ENCODE data around the gene ZBTB48.

ZBTB48 gene

DNA sequence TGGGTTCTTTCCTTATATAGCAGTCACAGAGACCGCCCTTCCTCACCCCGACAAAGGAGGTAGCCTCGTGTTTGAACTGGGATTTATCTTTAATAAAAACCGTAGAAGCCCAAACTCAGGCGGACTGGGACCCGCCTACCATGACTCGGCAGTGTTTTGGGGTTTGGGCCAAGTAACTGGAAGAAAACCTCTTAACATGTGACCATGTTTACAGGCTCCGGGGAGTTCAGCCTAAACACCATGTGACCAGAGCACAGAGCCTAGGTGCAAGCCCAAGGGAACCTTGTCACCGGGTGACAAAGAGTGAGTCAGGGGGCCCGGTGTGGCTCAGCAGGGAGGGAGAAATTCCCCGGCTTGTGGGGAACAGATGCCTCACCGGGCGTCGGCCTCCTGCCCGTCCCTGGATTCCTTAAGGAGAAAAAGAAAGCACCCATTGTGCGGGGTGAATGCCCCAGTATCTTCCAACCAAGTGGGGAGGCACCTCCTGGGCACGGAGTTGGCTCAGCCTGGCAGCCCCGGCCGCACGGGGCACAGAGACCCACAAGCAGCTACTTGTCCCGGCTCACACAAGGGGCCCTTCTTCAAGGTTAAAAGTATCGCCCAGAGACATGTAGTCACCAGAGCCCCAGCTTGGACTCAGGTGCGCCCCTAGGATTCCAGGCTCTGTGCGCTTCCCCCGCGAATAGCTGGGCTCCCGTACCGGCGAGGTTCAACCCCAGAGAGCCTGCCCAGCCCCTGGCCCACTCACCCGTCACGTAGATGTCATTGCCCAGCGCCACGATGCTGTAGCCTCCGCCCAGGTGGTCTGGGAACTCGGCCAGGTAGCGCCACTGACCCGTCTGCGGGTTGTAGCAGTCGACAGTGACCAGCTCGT lies 21.5 kb downstream of the ZBTB48 start:
- Histone ChIP-seq H3K4me1 (ENCODE audit: control insufficient read depth, insufficient read depth, low read length, unreplicated experiment) (peaks cover 38% of the 10 kb centered on the region), H3K27ac (ENCODE audit: low read depth, low read length) (peak overlapping the region; percentile 99), H3K36me3 (ENCODE audit: insufficient read depth, low read length) (peaks cover 4% of the 10 kb centered on the region; the same call in 1 of the 2 replicates), H3K27me3 (ENCODE audit: insufficient read depth, low read length) (no peaks in the 10 kb centered on the region), H3K4me3 (ENCODE audit: low read depth, low read length) (peak overlapping the region; percentile 95), H3K79me2 (ENCODE audit: control insufficient read depth, insufficient read depth, low read length, unreplicated experiment) (peaks cover 58% of the 10 kb centered on the region), H2AFZ (ENCODE audit: low read length, unreplicated experiment) (no peak overlapping the region)

DNA sequence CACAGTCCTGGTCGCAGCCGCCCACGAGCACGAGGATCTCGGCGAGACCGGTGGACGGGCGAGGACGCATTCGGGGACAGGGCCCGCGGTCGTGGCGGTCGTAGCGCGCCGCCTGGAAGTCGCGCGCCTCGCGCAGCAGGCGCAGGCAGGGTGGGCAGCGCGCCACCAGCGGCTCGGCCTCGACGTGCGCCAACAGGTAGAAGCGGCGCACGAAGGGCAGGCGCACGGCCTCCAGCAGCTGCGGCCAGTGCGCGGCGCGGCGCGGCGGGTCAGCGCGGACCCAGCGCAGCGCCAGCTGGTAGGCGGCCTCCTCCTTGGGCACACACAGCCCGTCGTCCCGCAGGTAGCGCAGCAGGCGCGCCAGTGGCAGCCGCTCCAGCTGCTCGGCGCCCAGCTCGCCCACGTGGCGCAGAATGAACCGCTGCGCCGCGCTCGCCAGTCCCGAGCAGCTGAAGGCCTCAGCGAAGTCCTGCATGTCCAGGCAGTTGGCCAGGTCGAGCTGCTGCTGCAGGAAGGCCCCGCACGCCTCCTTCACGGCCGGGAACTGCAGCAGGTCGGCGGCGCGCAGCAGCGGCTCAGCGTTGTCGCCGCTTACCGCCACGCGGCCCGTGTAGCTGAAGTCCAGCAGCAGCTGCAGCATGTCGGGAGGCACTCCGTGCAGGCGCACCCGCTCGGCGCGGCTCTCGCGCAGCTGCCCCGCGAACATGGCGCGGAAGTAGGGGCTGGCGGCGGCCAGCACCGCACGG lies 22.3 kb downstream of the ZBTB48 start:
- Histone ChIP-seq H3K36me3 (ENCODE audit: insufficient read depth, low read length) (peaks cover under 1% of the 10 kb centered on the region; the same call in 1 of the 2 replicates), H3K4me1 (ENCODE audit: control insufficient read depth, insufficient read depth, low read length, unreplicated experiment) (peaks cover 37% of the 10 kb centered on the region), H3K4me3 (ENCODE audit: low read depth, low read length) (peak overlapping the region; percentile 95), H3K79me2 (ENCODE audit: control insufficient read depth, insufficient read depth, low read length, unreplicated experiment) (peaks cover 50% of the 10 kb centered on the region), H3K27ac (ENCODE audit: low read depth, low read length) (peak overlapping the region; percentile 99), H3K27me3 (ENCODE audit: insufficient read depth, low read length) (no peaks in the 10 kb centered on the region), H2AFZ (ENCODE audit: low read length, unreplicated experiment) (no peak overlapping the region)

DNA sequence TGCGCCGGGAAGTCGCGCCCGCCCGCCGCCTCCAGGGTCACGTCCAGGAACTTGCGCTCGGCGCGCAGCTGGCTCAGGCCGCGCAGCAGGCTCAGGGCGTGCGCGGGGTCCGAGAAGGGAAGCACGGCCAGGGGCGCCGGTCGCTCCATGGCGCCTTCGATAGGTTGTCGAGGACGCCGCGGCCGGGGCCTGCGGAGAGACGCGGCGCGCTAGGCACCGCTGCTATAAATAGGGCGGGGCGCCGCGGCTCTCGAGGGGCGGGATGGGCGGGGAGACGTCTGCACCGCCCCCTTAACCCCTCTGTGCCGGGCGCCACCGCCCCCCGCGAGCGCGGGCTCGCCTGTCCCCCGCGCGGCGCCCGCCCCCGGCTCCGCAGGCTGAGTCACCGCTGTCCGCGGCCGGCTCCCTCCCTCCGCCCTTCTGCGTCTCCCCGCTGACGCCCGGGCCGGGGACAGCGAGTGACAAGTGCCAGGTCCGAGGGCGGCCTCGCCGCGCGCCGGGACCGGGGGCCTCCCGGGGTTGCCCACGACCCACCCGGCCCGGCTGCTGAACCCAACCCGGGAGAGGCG lies 23.0 kb downstream of the ZBTB48 start, which contains the start of gene KLHL21:
KLHL21 (minus strand) TSS at position 201 of the 569 bp plus-strand sequence; CDS start at position 149, 52 bp downstream.
- Histone ChIP-seq H3K4me3 (ENCODE audit: low read depth, low read length) (peak within 1 kb of the TSS; percentile 95), H3K36me3 (ENCODE audit: insufficient read depth, low read length) (no peaks in the 10 kb centered on the region), H3K27me3 (ENCODE audit: insufficient read depth, low read length) (no peaks in the 10 kb centered on the region), H3K4me1 (ENCODE audit: control insufficient read depth, insufficient read depth, low read length, unreplicated experiment) (peaks cover 31% of the 10 kb centered on the region), H3K27ac (ENCODE audit: low read depth, low read length) (peak within 1 kb of the TSS; percentile 99), H2AFZ (ENCODE audit: low read length, unreplicated experiment) (peak within 1 kb of the TSS; percentile 81), H3K79me2 (ENCODE audit: control insufficient read depth, insufficient read depth, low read length, unreplicated experiment) (peaks cover 44% of the 10 kb centered on the region)

DNA sequence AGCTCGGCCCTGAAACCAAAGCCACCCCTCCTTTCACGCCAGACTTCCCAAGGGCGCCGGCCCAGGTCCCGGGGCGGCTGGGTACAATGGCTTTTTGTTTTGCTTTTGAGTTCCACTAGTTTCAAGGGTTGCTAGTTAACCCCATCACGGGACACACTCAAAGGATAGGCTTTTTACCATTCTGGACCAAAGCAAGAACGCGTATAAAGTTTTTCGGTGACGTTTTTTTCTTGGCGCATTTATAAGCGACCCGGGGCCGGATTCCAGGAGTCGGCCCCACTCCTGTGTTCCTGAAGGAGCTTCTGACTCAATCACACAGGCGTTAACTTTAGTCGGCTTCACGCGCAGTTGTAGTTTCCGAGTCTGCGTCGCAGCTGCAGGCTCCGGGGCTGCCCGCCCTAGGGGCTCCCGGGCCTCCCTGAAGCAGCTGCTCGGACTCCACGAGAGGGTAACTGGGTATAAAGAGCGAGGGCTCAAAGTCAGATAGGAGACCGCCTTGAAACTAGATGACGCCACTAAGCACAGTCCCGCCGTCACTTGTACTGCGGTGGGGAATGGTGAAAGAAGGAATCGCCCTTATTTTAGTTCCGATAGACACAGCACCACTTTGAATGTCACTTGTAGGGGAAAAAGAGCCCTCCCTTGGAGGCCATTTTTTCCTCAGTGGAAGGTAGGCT lies 23.6 kb downstream of the ZBTB48 start:
- Histone ChIP-seq H3K4me1 (ENCODE audit: control insufficient read depth, insufficient read depth, low read length, unreplicated experiment) (peaks cover 27% of the 10 kb centered on the region), H3K36me3 (ENCODE audit: insufficient read depth, low read length) (no peaks in the 10 kb centered on the region), H3K4me3 (ENCODE audit: low read depth, low read length) (peak overlapping the region; percentile 95), H3K79me2 (ENCODE audit: control insufficient read depth, insufficient read depth, low read length, unreplicated experiment) (peaks cover 38% of the 10 kb centered on the region), H2AFZ (ENCODE audit: low read length, unreplicated experiment) (peak overlapping the region; percentile 81), H3K27me3 (ENCODE audit: insufficient read depth, low read length) (no peaks in the 10 kb centered on the region), H3K27ac (ENCODE audit: low read depth, low read length) (peak overlapping the region; percentile 99)

DNA sequence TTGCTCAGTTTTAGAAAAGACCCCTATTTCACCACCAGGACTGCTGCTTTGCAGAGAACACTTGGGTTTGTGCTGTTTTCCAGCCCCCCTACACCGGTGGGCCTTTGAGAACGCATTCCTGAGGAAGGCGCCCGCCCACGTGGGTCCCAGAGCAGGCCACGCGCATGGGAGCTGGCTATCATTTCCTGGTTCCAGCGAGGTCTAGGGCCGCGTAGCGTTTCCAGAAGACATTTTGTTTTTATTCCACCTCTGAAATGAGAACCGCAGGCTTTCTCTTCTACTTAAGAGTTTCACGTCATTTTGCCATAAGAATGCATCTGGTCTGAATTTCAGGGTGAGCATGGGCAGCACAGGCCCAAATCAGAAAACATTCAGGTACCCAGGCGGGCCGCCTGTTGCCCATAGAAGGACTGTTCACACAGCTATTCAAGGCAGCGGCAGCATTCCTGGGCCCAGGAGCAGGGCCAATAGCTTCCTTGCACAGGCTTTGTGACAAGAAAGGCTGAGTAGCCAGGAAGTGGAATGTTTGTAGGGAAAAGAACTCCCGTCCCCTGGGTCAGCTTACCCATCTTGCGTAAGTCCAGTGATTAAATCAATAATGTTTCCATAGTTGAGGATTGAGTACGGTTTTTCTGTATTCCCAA lies 24.2 kb downstream of the ZBTB48 start:
- Histone ChIP-seq H3K4me3 (ENCODE audit: low read depth, low read length) (peak overlapping the region; percentile 95), H3K4me1 (ENCODE audit: control insufficient read depth, insufficient read depth, low read length, unreplicated experiment) (peaks cover 24% of the 10 kb centered on the region), H3K36me3 (ENCODE audit: insufficient read depth, low read length) (no peaks in the 10 kb centered on the region), H3K27ac (ENCODE audit: low read depth, low read length) (peak overlapping the region; percentile 99), H3K27me3 (ENCODE audit: insufficient read depth, low read length) (no peaks in the 10 kb centered on the region), H2AFZ (ENCODE audit: low read length, unreplicated experiment) (peak overlapping the region; percentile 81), H3K79me2 (ENCODE audit: control insufficient read depth, insufficient read depth, low read length, unreplicated experiment) (peaks cover 34% of the 10 kb centered on the region)

DNA sequence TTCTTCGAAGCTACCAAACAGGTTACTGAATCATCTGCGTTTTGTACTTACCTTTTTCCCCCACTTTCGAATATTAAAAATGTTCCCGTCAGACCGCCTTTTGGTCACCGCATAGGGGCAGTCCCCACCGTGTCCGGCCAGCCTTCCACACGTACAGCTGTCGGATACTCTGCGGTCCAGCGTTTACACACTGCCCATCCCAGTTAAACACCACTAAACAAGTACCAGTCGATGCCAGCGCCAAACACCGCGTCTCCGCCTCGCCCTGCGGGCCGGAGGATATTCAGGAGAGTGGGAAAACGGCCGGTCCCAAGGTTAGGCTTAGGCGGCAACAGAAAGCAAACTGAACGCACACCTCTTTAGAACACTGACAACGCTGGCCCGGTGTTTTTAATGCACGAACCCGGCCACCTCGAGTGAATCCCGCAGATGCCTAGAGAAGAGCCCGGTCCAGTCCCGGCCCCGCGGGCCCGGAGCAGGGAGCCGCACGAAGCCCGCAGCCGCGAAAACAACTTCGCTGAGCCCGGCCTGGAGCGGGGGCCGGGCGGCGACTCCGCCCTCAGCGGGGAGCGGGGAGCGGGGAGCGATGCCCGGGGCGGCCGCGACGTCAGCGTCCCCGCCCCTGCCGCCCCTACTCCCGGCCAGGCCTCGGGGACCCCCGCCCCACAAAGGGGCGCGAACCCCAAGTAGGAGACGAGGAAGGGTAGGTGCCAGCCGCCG lies 33.0 kb downstream of the ZBTB48 start:
- peak overlapping the region; percentile 99 for H3K4me3 ChIP-seq (ENCODE audit: low read depth, low read length)
- no peaks in the 10 kb centered on the region for H3K36me3 ChIP-seq (ENCODE audit: insufficient read depth, low read length)
- no peaks in the 10 kb centered on the region for H3K27me3 ChIP-seq (ENCODE audit: insufficient read depth, low read length)
- H2AFZ ChIP-seq (ENCODE audit: low read length, unreplicated experiment), result peak overlapping the region; percentile 67
- peaks cover 45% of the 10 kb centered on the region for H3K79me2 ChIP-seq (ENCODE audit: control insufficient read depth, insufficient read depth, low read length, unreplicated experiment)
- H3K27ac ChIP-seq (ENCODE audit: low read depth, low read length), result peak overlapping the region; percentile 59
- peaks cover 3% of the 10 kb centered on the region for H3K4me1 ChIP-seq (ENCODE audit: control insufficient read depth, insufficient read depth, low read length, unreplicated experiment)

DNA sequence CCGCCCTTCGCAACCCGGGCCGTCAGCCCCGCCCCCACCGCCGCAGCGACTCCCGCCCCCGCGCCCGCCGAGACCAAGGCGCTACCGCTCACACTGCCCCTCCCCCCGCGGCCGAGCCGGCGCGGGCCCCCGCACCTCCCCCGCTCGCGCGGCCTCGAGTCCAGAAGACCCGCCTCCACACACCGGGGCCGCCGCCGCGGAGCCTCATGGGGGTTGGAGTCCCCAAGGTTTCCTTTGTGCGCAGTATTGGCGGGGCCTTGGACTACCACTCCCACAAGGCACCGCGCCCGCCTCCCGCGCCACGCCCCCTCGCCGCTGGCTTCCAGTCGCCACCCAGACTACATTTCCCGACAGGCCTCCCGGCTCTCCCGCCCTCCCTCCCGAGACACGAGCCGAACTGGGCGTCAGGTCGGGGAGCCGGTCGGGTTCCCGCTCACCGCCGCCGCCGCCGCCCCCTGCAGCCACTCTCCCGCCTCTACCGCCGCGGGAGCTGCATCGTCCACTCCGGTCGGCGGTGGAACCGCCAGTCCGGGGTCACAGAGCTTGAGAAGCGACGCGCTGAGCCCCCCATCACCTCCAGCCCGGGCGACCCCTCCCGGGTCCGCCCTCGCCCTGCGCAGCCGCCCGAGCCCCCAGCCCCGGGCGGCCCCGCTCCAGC lies 33.7 kb downstream of the ZBTB48 start, which contains the start of gene PHF13:
PHF13 (plus strand) TSS at position 371 of the 658 bp plus-strand sequence. CDS start 336 bp downstream, outside the sequence.
- H2AFZ ChIP-seq (ENCODE audit: low read length, unreplicated experiment), result peak within 1 kb of the TSS; percentile 67
- peaks cover 3% of the 10 kb centered on the region for H3K4me1 ChIP-seq (ENCODE audit: control insufficient read depth, insufficient read depth, low read length, unreplicated experiment)
- H3K4me3 ChIP-seq (ENCODE audit: low read depth, low read length), result peak within 1 kb of the TSS; percentile 99
- H3K27ac ChIP-seq (ENCODE audit: low read depth, low read length), result peak within 1 kb of the TSS; percentile 59
- no peaks in the 10 kb centered on the region for H3K27me3 ChIP-seq (ENCODE audit: insufficient read depth, low read length)
- H3K36me3 ChIP-seq (ENCODE audit: insufficient read depth, low read length), result no peaks in the 10 kb centered on the region
- peaks cover 51% of the 10 kb centered on the region for H3K79me2 ChIP-seq (ENCODE audit: control insufficient read depth, insufficient read depth, low read length, unreplicated experiment)

DNA sequence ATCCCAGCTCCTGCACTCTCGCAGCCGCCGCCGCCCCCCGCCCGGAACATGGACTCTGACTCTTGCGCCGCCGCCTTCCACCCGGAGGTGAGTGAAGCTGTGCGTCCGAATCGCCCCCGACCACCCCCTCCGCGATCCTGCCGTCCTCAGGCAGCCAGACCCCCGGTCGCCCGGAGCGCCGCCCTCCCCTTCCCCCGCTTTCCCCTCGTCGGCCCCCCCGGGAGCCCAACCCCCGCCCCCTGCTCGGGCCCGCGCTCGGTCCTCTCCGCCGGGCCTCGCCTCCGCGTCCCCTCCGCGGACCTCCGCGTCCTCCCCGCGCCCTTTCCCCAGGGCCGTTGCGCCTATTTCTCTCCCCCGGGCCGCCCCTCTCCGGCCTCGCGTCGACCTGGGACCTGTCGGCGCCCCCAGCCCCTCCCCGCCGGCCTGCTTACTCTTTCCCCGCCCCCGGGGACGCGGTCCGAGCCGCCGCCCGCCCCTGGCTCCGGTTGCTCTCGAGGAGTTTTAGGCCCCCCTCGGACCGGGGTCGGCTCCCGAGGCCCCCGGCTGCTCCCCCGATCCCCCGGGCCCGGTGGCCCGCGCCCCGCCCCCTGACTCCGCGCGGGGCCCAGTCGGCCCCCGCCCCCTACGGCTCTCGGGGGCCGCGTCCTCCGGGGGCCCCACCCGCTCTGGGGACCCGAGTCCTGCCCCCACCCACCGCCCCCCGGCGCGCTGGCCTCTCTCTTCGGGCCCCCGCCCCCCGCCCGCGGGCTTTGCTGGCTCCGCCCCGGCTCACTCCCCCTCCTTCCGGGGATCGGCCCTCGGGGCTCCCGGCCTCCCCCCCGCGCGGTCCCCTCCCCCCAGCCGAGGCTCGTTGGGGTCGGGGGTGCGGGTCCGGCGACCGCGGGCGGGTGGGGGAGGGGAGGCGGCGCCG lies 34.5 kb downstream of the ZBTB48 start:
- H3K4me3 ChIP-seq (ENCODE audit: low read depth, low read length), result peak overlapping the region; percentile 99
- H3K27ac ChIP-seq (ENCODE audit: low read depth, low read length), result peak overlapping the region; percentile 42; the same call in 1 of the 2 replicates
- no peaks in the 10 kb centered on the region for H3K27me3 ChIP-seq (ENCODE audit: insufficient read depth, low read length)
- H3K79me2 ChIP-seq (ENCODE audit: control insufficient read depth, insufficient read depth, low read length, unreplicated experiment), result peaks cover 52% of the 10 kb centered on the region
- H3K36me3 ChIP-seq (ENCODE audit: insufficient read depth, low read length), result no peaks in the 10 kb centered on the region
- H3K4me1 ChIP-seq (ENCODE audit: control insufficient read depth, insufficient read depth, low read length, unreplicated experiment), result peaks cover 3% of the 10 kb centered on the region
- peak overlapping the region; percentile 61 for H2AFZ ChIP-seq (ENCODE audit: low read length, unreplicated experiment)

All from ACC112 (cell line).